Astrocyte of the cerebellum (primary cell): ENCODE results near the gene GAP43.

Experiments
- DNase-seq: peaks from one replicate; pipeline ENCODE4 v3.0.0-alpha.2; 2011; ENCODE audit warnings: low read depth
- H3K4me3 ChIP-seq: 2 replicates; pipeline ENCODE4 v1.5.1; 2011; ENCODE audit warnings: mild to moderate bottlenecking, low read depth, low read length, moderate library complexity
- CTCF ChIP-seq: IDR thresholded peaks from 2 replicates; pipeline ENCODE4 v1.5.1; 2012; ENCODE audit warnings: low read length, low read depth, moderate library complexity, mild to moderate bottlenecking; ENCODE audit errors: missing control alignments
- in situ Hi-C: cut with HindIII; loops from 2 replicates; pipeline ENCODE4 v1.10.0; 2017; ENCODE audit warnings: low sequenced_read_pairs

The GAP43 gene

DNA sequence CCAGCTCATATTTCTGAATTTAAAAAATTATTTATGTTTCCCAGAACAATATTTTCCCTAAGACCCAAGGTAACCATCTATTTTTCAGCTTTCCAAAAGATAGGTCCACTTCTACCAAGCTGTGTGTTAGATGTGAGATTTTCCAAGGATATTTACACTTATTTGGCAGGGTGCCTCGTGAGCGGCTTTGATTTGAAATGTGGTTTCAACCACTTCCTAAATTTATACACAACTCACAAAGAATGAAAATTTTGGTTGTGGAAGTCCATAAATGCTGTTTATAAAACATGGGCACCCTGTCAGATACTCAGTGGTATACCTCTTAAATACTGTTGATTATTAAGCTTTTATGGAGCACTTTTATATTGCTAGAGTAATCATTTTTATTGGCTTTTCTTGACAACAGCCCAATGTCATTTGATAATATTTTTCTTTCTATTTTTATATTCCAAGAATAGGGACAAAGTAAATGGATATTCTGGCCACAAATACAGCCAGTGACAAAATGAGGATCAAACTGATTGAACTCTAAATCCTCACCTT lies 57.6 kb downstream of the GAP43 start:
- in situ Hi-C loops, result no loop called here
- no peak for TF ChIP-seq CTCF
- DNase-seq, result peak; percentile 72
- H3K4me3 ChIP-seq, result no peak overlapping the region

DNA sequence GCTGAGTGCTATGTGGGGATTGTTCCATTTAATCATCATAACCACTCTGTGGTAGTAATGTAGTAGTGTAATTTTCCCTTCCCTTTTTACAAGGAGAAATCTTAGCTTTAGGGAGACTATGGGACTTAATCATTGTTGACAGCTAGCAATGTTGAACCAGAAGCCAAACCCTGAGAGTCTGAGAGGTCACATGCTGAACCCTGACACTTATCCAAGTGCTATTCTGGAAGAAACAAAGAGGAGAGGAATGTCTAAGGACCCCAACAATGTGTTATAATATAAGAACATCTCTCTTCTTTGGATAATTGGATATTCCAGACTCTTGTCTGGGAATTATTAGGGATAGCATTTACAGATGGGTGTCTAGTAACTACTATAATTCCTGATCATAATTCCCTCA lies 58.4 kb downstream of the GAP43 start:
- no peak overlapping the region for H3K4me3 ChIP-seq
- no peak for DNase-seq
- TF ChIP-seq CTCF, result no peak
- in situ Hi-C loops, result no loop called here

- TF ChIP-seq CTCF, result no peak
- DNase-seq, result no peak
- no peak overlapping the region for H3K4me3 ChIP-seq
- in situ Hi-C loops, result no loop called here
These were observed 60.0 kb downstream of the GAP43 start for GRCh38 chr3:115683305-115683704.

- no peak overlapping the region for H3K4me3 ChIP-seq
- TF ChIP-seq CTCF, result no peak
- in situ Hi-C loops, result no loop called here
- no peak for DNase-seq
These were observed 60.5 kb downstream of the GAP43 start for GRCh38 chr3:115683773-115684172.

GRCh38 chr3:115685097-115685496 lies 61.8 kb downstream of the GAP43 start:
- in situ Hi-C loops, result no loop called here
- no peak for DNase-seq
- TF ChIP-seq CTCF, result no peak
- no peak overlapping the region for H3K4me3 ChIP-seq

DNA sequence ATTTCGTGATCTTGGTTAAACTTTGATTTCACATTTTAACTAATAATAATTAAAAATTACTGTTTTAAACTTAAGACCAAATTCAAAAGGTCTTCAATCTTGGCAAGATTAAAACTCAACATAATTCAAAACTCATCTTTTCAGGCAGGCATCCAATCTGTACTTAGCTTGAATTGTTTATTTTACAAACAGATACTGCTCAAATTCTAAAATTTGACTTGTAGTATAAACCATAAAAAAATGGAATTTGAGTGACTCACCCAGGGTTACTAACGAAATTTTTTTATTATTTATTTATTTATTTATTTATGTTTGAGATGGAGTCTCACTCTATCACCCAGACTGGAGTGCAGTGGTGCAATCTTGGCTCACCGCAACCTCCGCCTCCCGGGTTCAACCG lies 64.4 kb downstream of the GAP43 start:
- no peak for DNase-seq
- TF ChIP-seq CTCF, result no peak
- H3K4me3 ChIP-seq, result no peak overlapping the region

DNA sequence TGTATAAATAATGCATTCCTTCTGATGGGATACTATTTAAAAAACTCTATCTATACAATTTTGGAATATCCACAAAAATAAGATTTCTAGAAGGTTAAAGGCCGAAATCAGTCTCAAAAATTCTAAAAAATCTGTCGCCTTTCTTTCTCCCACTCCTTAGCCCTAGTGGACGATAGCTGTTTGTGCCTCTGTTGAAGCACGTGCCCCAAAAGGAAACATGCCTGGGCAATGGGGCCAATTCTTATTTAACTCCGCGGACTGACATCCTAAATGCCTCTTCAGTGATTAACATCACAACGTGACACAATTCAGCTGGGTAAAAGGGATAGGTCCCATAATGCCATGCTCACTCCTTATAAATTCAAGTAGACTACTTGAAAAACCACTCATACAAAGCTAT lies 65.1 kb downstream of the GAP43 start:
- H3K4me3 ChIP-seq, result no peak overlapping the region
- no peak for TF ChIP-seq CTCF
- no peak for DNase-seq
- in situ Hi-C loops, result no loop called here

More for the DNA sequence above, 64.4 kb downstream of the GAP43 start:
- in situ Hi-C loops, result no loop called here
